HG03103 (cell line): ENCODE data around the gene TIMM21.

Experiments
- ATAC-seq: cut with Tn5 transposase; IDR thresholded peaks from one replicate; pipeline ENCODE4 v1.9.1; 2021; ENCODE audit warnings: low read depth; ENCODE audit not compliant: unreplicated experiment

The TIMM21 gene

GRCh38 chr18:74147779-74148542 is at the start of gene TIMM21, which contains the start of gene FBXO15:
TIMM21 (plus strand) TSS chr18:74148523; CDS start chr18:74148809, 286 bp downstream.
FBXO15 (minus strand) TSS chr18:74147834; CDS start chr18:74147785, 49 bp downstream.
- ATAC-seq: peak; percentile 89

GRCh38 chr18:74108460-74108859 is 39.9 kb upstream of the TIMM21 start:
- no peak for ATAC-seq

GRCh38 chr18:74110149-74110548 is 38.2 kb upstream of the TIMM21 start:
- no peak for ATAC-seq

GRCh38 chr18:74110976-74111375 is 37.3 kb upstream of the TIMM21 start:
- no peak for ATAC-seq

- ATAC-seq: no peak
Observed at GRCh38 chr18:74113711-74114110, 34.6 kb upstream of the TIMM21 start.

GRCh38 chr18:74114116-74114515 is 34.2 kb upstream of the TIMM21 start:
- ATAC-seq: no peak

GRCh38 chr18:74115046-74115445 is 33.3 kb upstream of the TIMM21 start:
- ATAC-seq: no peak

- ATAC-seq: no peak
Observed at GRCh38 chr18:74116633-74117554, 31.4 kb upstream of the TIMM21 start.

- ATAC-seq: no peak
Observed at GRCh38 chr18:74123200-74123599, 25.1 kb upstream of the TIMM21 start.

- ATAC-seq: no peak
Observed at GRCh38 chr18:74124642-74125041, 23.7 kb upstream of the TIMM21 start.

- ATAC-seq: no peak
Observed at GRCh38 chr18:74126684-74127655, 21.4 kb upstream of the TIMM21 start.

- no peak for ATAC-seq
Observed at GRCh38 chr18:74128159-74128558, 20.2 kb upstream of the TIMM21 start.

- no peak for ATAC-seq
Observed at GRCh38 chr18:74131124-74131523, 17.2 kb upstream of the TIMM21 start.

GRCh38 chr18:74132201-74132600 is 16.1 kb upstream of the TIMM21 start:
- no peak for ATAC-seq

GRCh38 chr18:74137920-74138538 is 10.3 kb upstream of the TIMM21 start:
- no peak for ATAC-seq

- ATAC-seq: no peak
Observed at GRCh38 chr18:74139411-74139810, 8.9 kb upstream of the TIMM21 start.

- peak; percentile 49 for ATAC-seq
Observed at GRCh38 chr18:74139888-74140287, 8.4 kb upstream of the TIMM21 start.

- no peak for ATAC-seq
Observed at GRCh38 chr18:74140582-74140981, 7.7 kb upstream of the TIMM21 start.

GRCh38 chr18:74141667-74142066 is 6.7 kb upstream of the TIMM21 start:
- no peak for ATAC-seq

- no peak for ATAC-seq
Observed at GRCh38 chr18:74142252-74142651, 6.1 kb upstream of the TIMM21 start.
